SK-N-SH (cell line): Measurements from ENCODE around the gene BTBD9.

ENCODE experiments used
- CHD2 ChIP-seq: fragments of 150-350 bp; IDR thresholded peaks from 2 replicates; pipeline ENCODE4 v1.6.1; 2018; ENCODE audit warnings: low read length; ENCODE audit not compliant: partially characterized antibody
- POLR2AphosphoS5 ChIP-seq: IDR thresholded peaks from 2 replicates; pipeline ENCODE4 v1.6.1; 2012; ENCODE audit warnings: low read depth, low read length
- RCOR1 ChIP-seq: fragments of 150-350 bp; IDR thresholded peaks from 2 replicates; pipeline ENCODE4 v1.6.1; 2017; ENCODE audit warnings: antibody characterized with exemption, low read length
- TF ChIP-seq, protein P1 (sequence below): fragments of 200-600 bp; sonication (generic); IDR thresholded peaks from 2 replicates; pipeline ENCODE4 v1.6.1; 2017; ENCODE audit warnings: antibody characterized with exemption, mild to moderate bottlenecking, moderate library complexity

DNA sequence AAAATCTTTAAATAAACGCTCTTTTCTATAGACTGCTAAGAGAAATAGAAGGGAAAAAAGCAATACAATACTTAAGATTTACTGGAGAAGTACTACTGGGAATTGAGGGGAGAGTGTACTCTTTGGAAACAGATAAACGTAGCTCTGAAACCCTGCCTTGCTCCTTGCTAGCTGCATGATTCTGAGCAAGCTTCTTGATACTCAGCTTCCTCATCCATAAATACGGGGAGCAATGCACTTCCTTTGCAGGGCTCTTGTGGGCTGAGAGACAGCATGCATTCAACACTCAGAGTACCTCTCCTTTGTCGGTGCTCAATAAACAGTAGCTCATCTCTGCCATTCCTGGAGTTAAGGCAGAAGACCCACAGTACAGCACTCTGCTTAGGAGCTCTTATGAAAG lies 159.7 kb downstream of the BTBD9 start:
- TF ChIP-seq, protein P1, sequence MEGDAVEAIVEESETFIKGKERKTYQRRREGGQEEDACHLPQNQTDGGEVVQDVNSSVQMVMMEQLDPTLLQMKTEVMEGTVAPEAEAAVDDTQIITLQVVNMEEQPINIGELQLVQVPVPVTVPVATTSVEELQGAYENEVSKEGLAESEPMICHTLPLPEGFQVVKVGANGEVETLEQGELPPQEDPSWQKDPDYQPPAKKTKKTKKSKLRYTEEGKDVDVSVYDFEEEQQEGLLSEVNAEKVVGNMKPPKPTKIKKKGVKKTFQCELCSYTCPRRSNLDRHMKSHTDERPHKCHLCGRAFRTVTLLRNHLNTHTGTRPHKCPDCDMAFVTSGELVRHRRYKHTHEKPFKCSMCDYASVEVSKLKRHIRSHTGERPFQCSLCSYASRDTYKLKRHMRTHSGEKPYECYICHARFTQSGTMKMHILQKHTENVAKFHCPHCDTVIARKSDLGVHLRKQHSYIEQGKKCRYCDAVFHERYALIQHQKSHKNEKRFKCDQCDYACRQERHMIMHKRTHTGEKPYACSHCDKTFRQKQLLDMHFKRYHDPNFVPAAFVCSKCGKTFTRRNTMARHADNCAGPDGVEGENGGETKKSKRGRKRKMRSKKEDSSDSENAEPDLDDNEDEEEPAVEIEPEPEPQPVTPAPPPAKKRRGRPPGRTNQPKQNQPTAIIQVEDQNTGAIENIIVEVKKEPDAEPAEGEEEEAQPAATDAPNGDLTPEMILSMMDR, result no peak
- TF ChIP-seq POLR2AphosphoS5 (no peak), CHD2 (no peak), RCOR1 (no peak)
